HG03575 (cell line): Measurements from ENCODE around the gene PLD1.

Source experiments
- ATAC-seq: cut with Tn5 transposase; IDR thresholded peaks from one replicate; pipeline ENCODE4 v1.9.1; 2021; ENCODE audit not compliant: unreplicated experiment, insufficient number of reproducible peaks, low FRiP score; ENCODE audit errors: extremely low read depth

The PLD1 gene

DNA sequence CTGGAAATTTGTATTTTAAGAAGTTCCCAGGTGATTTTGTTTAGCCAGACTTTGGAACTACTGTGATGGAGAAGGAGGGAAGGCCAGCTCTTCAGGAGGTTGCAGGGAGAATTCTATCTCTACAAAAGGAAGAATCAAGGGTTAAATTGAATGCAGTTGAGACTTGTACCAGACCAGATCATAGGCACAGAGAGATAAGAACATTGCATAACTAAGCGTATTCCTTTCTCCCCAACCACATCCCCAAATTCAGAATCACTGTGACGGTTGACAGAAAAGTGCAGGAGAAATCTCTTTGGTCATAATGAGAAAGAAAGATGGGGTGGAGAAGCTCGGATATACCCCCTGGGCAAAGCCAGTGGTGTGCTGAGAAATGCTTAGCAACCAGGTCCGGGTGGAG is 7.2 kb downstream of the PLD1 start:
- ATAC-seq = no peak

DNA sequence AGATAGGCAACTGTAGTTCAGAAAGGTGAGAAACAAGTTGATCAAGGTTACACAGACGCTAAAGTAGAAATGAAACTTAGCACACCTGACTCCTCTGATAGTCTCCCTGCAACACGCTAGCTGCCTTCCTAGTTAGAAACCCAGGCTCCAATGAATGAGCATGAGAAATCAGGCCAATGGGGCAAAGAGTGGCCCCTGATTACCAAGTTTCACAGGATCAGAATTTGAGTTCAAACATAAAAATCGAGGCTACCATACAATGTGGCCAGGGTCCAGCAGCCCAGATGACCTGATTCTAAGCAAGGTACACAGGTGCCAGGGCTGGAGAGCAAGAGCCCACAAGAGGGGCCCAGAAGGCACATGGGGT is 7.7 kb downstream of the PLD1 start:
- no peak for ATAC-seq

- ATAC-seq = no peak
These were observed 8.3 kb downstream of the PLD1 start for GRCh38 chr3:171801738-171802589.

GRCh38 chr3:171799501-171799900 is 10.8 kb downstream of the PLD1 start:
- no peak for ATAC-seq

- ATAC-seq = no peak
These were observed 12.4 kb downstream of the PLD1 start for GRCh38 chr3:171797873-171798272.

- peak; percentile 36 for ATAC-seq
These were observed 13.0 kb downstream of the PLD1 start for GRCh38 chr3:171797265-171797679.

DNA sequence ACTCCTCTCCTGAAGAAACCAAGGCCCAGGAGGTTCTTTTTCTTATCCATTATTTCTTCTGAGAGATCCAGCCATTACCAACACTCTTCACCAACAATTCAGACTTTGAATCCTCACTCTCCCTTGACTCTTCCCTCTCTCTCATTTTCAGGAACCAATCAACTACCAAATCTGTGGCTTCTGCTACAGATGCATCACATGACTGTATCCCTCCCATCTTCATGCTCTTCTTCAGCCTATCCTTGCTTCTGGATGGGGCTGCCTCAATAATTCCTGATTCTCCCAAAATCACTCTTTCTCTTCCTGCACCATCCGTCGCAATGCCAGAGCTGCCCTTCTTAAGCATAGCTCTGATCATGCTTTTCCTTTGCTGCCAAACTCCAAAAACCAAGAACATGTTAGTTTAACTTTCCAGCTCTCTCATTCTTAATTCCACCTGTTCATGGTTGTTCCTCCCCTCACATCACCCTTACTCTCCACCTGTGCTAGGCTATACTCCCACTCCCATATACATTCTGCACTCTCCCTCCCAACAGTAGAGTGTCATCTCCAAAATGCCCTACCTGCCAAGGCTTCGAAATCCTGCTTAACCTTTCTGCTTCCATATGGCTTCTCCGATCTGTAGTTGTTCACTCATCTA is 13.5 kb downstream of the PLD1 start:
- no peak for ATAC-seq

GRCh38 chr3:171792531-171792930 is 17.8 kb downstream of the PLD1 start:
- ATAC-seq = no peak

GRCh38 chr3:171791692-171792076 is 18.6 kb downstream of the PLD1 start:
- ATAC-seq = no peak

DNA sequence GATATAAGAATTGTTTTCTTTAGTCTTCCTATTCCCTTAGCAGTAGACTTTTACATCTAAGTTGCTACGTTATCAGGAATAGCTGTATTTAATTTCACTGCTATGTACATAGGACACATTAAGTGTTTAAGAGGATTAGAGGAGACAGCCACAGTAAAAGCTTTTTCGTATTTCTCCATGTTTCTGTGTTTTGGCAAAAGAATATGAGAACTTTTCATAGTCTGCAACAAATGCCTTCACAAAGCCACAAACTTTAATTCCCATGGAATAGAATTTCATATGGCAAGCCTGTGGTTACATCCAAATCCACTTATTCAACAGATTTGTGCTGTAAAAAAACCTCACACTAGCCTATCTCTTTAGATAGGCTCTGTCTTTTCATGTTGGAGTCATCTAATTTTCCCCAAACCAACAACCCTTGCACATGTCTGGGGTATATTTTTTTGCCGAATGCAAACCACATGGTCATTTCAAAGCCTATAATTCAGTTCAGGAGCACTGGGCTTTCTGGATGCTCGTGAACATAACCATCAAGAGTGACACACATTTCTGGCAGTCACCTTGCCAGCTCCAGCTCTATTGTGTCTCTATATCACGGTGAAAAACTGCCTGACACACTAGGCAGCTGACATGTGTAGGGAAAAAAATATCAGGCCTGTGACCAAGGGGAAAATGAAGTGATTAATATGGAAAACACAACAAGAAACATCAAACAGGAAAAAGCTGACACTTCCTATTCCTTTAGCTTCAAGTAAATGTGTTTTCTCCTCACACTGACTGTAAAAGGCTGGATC is 19.2 kb downstream of the PLD1 start:
- ATAC-seq = no peak

DNA sequence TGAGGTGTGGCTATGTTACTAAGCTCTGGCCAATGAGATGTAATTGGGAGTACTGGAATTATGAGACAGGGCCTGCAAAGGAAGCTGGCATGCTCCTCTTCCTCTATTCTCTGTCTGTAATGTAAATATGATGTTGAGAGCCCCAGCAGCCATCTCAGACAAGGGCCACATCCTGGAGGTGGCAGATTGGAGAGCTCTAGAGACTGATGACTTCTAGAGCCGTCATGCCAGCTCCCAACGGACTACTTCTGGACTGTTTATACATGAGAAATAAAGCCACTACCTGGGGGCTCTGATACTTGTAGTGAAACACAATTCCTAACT is 19.7 kb downstream of the PLD1 start:
- no peak for ATAC-seq

DNA sequence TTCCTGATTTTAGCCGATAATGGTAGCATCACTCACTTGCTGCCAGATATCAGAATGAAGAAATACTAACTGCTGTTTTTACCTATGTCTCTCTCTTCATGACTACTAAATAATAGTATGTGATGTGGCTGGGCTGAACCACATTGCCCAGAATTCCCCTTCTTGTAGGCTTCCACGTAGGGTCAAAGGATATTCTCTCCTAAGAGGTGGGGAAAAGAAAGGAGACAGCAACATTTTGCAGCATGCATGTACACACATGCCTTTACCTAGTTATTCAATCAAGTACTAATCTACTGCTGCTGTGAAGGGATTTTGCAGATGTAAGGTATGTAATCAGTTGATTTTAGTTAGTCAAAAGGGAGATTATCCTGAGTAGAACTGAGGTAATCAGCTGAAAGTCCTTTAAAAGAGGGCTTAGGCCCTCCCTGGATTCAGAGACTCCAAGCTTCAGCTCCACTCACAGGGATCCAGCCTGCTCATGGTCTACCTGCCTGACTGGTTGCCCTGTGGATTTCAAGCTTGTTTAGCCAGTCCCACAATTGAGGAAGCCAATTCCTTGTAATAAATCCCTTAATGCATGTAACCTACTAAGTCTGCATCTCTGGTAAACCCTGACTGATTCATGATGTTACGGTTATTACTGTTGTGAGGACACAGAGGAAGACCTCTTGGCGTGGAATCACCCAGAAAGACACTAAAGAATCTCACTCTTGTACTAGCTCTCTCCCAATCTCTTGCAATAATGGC is 20.4 kb downstream of the PLD1 start:
- ATAC-seq = no peak

DNA sequence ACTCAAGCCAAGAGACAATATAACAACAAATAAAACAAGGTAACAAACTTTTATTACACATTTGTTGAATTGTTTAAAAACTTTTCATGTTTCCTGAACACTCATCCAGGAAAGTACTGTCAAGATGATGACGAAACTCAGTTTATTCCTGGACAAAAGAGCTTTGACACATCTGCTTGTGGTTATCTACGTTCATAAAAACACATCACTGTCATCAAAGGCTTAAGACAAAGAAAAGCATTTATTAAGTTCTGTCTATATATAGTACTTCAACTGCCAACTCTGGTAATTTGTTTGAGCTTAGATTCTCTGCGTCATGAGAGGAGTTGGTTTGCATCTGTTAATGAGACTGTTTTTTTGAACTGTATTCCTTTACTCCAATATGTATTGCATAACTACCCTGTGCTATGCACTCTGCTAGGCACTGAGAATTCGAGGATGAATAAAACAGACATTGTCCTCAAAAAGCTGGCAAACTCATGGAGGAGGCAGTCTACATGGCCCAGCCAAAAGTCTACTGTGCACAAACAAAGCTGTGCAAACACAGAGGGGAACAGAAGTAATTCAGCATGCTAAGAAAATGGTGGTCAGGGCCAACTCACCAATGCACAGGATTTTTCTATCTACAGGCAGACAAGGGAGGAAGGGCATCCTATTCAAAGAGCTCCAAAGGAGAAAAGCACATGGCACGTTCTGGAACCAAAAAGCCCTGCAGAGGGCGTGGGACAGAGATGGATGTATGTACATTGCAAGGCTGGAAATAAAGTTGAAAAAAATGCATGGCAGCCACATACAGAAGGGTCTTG is 21.5 kb downstream of the PLD1 start:
- no peak for ATAC-seq

- no peak for ATAC-seq
These were observed 23.3 kb downstream of the PLD1 start for GRCh38 chr3:171786997-171787396.

- ATAC-seq = no peak
These were observed 25.3 kb downstream of the PLD1 start for GRCh38 chr3:171784937-171785336.

- no peak for ATAC-seq
These were observed 25.9 kb downstream of the PLD1 start for GRCh38 chr3:171784387-171784786.

DNA sequence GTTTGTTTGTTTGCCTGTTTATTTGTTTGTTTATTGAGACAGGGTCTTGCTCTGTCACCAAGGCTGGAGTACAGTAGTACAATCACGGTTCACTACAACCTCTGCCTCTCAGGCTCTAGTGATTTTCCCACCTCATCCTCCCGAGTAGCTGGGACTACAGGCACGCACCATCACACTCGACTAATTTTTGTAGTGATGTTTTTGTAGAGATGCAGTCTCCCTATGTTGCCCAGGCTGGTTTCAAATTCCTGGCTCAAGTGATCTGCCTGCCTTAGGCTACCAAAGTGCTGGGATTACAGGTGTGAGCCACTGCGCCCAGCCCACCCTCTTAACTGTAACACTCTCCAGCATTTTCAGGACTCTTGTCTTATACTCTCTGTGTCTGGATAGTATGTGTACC is 26.7 kb downstream of the PLD1 start:
- ATAC-seq = no peak

- ATAC-seq = no peak
These were observed 27.2 kb downstream of the PLD1 start for GRCh38 chr3:171783086-171783485.

DNA sequence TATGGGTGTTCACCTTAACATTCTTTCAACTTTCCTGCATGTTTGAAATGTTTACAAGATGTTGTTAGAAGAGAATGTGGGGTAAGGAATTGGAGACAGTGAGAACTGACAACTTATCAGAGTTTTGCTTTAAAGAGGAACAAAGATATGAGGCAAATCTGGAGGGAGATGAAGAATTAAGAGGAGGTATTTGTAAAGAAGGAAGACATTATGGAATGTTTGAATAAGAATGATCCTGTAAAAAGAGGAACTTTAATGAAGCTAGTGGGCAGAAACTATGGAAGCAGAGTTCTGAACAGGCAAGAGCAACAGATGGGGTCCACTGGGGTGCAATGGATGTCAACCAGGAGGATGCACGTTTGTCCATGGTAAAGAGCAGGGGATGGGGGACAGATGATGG is 27.7 kb downstream of the PLD1 start:
- ATAC-seq = no peak
